WTC11 (cell line): ENCODE data around the gene PYGB. TPM values are rescaled to one million over a fixed set of nuclear protein-coding genes. Genes with fewer than 3 reads are reported as not detected.
"Not testable (repeated sequence)": the region's sequence is repeated elsewhere in the genome, so short reads cannot be mapped to it uniquely, and the experiment has no call there.

Experiments
- ATAC-seq: fragments of 200-7000 bp; cut with Tn5 transposase; 2 replicates; pipeline ENCODE4 v1.10.0; 2021; ENCODE audit warnings: mild to moderate bottlenecking, moderate library complexity
- CTCF ChIA-PET: fragments of 300-600 bp; sonication (Branson Sonifier 250); formaldehyde crosslinking; loops from one replicate; lab custom pipeline; 2021; ENCODE audit warnings: antibody characterized with exemption; lab: Charles Lee
- POLR2A ChIA-PET: fragments of 350-600 bp; sonication (Branson Sonifier 250); formaldehyde crosslinking; loops from one replicate; lab custom pipeline; 2021; ENCODE audit warnings: antibody characterized with exemption; lab: Charles Lee
- DNase-seq: peaks from one replicate; pipeline ENCODE4 v3.0.0; 2021; ENCODE audit warnings: low spot score
- H3K27ac Mint-ChIP-seq: 2 replicates; pipeline ENCODE4 v1.8.0; 2021; ENCODE audit warnings: mixed read lengths
- H3K27me3 Mint-ChIP-seq: 2 replicates; pipeline ENCODE4 v1.8.0; 2021; ENCODE audit warnings: low read depth, mild to moderate bottlenecking, moderate library complexity, mixed read lengths
- H3K36me3 Mint-ChIP-seq: 2 replicates; pipeline ENCODE4 v1.8.0; 2021; ENCODE audit warnings: mixed read lengths
- H3K4me1 Mint-ChIP-seq: 2 replicates; pipeline ENCODE4 v1.8.0; 2022; ENCODE audit warnings: mixed read lengths
- H3K4me3 Mint-ChIP-seq: 2 replicates; pipeline ENCODE4 v1.8.0; 2021; ENCODE audit warnings: mild to moderate bottlenecking, moderate library complexity, mixed read lengths
- H3K9me3 Mint-ChIP-seq: 2 replicates; pipeline ENCODE4 v1.8.0; 2021; ENCODE audit warnings: mixed read lengths
- CREB1 ChIP-seq: sonication (generic); formaldehyde crosslinking; IDR thresholded peaks from 2 replicates; pipeline ENCODE4 v1.8.0; 2023; ENCODE audit warnings: mild to moderate bottlenecking, missing genetic modification reagents
- GABPB1 ChIP-seq: sonication (generic); formaldehyde crosslinking; IDR thresholded peaks from 2 replicates; pipeline ENCODE4 v1.8.1; 2023; ENCODE audit warnings: mild to moderate bottlenecking, missing genetic modification reagents
- IRF2 ChIP-seq: sonication (generic); formaldehyde crosslinking; IDR thresholded peaks from 2 replicates; pipeline ENCODE4 v1.8.0; 2022; ENCODE audit warnings: low read depth, missing genetic modification reagents, borderline replicate concordance
- RELA ChIP-seq: sonication (generic); formaldehyde crosslinking; IDR thresholded peaks from 2 replicates; pipeline ENCODE4 v1.8.1; 2022; ENCODE audit warnings: missing genetic modification reagents, mild to moderate bottlenecking, borderline replicate concordance
- RORB ChIP-seq: fragments of 250-450 bp; sonication (Bioruptor Pico); IDR thresholded peaks from 2 replicates; pipeline ENCODE4 v1.9.0; 2021; ENCODE audit warnings: mild to moderate bottlenecking
- SOX15 ChIP-seq: fragments of 250-450 bp; sonication (Bioruptor Pico); IDR thresholded peaks from 2 replicates; pipeline ENCODE4 v1.9.0; 2021; ENCODE audit warnings: mild to moderate bottlenecking
- TP53 ChIP-seq: sonication (generic); formaldehyde crosslinking; IDR thresholded peaks from 2 replicates; pipeline ENCODE4 v1.8.1; 2023; ENCODE audit warnings: mild to moderate bottlenecking, missing genetic modification reagents
- ZBTB21 ChIP-seq: sonication (generic); formaldehyde crosslinking; IDR thresholded peaks from 2 replicates; pipeline ENCODE4 v1.8.1; 2023; ENCODE audit warnings: mild to moderate bottlenecking, missing genetic modification reagents, borderline replicate concordance
- total RNA-seq: library from RNA; stranded (reverse); gene quantifications from 3 replicates; pipeline ENCODE4 v1.2.3, GENCODE V29; 2021
- TF ChIP-seq, protein P1 (sequence below): sonication (generic); formaldehyde crosslinking; IDR thresholded peaks from 2 replicates; pipeline ENCODE4 v1.8.0; 2023; ENCODE audit warnings: missing genetic modification reagents
- TF ChIP-seq, protein P2 (sequence below): sonication (generic); formaldehyde crosslinking; IDR thresholded peaks from 2 replicates; pipeline ENCODE4 v1.8.1; 2022; ENCODE audit warnings: missing genetic modification reagents, borderline replicate concordance
- TF ChIP-seq, protein P3 (sequence below): sonication (generic); formaldehyde crosslinking; IDR thresholded peaks from 2 replicates; pipeline ENCODE4 v1.8.1; 2023; ENCODE audit warnings: mild to moderate bottlenecking, missing genetic modification reagents, moderate library complexity

Gene PYGB
- total RNA-seq, 1 experiment from 2014 or later = 48.5 TPM

DNA sequence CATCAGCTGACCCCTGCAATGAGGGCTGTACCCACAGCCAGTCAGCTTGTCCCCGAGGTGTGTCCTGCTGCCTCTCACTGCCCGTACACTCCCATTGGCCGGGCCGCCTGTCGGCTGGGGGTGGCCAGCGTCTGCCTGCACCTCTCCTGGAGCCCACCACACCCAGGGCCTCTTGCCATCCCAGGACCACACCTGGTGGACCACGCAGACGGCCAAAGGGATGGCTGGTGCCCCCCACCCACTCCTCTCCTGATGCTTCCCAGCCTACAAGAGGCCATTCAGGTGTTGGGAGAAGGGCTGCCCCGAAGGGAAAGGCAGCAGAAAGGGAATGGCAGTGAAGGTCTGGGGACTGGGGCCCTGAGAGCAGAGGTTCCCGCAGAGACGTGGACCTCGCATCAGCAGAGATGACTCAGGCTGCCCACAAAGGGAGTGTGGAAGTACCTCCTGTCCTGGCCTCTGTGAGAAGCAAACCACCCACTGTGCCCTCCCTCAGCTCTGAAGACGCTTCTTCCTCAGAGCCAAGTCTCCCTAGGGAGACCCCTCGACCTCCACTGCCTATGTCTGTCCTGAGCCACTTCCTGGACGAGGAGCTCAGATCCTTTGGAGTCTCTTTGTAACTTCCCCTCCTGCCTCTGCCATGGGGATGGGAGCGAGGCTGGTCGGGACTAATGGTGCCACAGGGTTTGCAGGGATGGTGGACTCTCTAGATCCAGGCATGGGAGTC lies 60.9 kb downstream of the PYGB start:
- Mint-ChIP-seq H3K27ac (peak overlapping the region; percentile 36; the same call in 1 of the 2 replicates), H3K9me3 (peaks cover 3% of the 10 kb centered on the region; the same call in 1 of the 2 replicates)
- no peak for ATAC-seq
- TF ChIP-seq CREB1 (no peak), ZBTB21 (CRISPR knock-in tag) (no peak)
- TF ChIP-seq, protein P1, sequence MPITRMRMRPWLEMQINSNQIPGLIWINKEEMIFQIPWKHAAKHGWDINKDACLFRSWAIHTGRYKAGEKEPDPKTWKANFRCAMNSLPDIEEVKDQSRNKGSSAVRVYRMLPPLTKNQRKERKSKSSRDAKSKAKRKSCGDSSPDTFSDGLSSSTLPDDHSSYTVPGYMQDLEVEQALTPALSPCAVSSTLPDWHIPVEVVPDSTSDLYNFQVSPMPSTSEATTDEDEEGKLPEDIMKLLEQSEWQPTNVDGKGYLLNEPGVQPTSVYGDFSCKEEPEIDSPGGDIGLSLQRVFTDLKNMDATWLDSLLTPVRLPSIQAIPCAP = no peak
- TF ChIP-seq, protein P2, sequence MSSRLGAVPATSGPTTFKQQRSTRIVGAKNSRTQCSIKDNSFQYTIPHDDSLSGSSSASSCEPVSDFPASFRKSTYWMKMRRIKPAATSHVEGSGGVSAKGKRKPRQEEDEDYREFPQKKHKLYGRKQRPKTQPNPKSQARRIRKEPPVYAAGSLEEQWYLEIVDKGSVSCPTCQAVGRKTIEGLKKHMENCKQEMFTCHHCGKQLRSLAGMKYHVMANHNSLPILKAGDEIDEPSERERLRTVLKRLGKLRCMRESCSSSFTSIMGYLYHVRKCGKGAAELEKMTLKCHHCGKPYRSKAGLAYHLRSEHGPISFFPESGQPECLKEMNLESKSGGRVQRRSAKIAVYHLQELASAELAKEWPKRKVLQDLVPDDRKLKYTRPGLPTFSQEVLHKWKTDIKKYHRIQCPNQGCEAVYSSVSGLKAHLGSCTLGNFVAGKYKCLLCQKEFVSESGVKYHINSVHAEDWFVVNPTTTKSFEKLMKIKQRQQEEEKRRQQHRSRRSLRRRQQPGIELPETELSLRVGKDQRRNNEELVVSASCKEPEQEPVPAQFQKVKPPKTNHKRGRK (CRISPR knock-in tag) = no peak
- TF ChIP-seq, all 79 proteins: peak for 0
- Mint-ChIP-seq H3K4me3 (no peak overlapping the region), H3K36me3 (peaks cover 37% of the 10 kb centered on the region), H3K27me3 (no peaks in the 10 kb centered on the region), H3K4me1 (peaks cover 6% of the 10 kb centered on the region)
- no peak for DNase-seq
- ChIA-PET CTCF (interaction anchor here (1.7 kb wide), 1 partner anchor 10 kb away, joined by 5 read pairs; no protein-coding TSS in a partner anchor), POLR2A (no interaction called here)

DNA sequence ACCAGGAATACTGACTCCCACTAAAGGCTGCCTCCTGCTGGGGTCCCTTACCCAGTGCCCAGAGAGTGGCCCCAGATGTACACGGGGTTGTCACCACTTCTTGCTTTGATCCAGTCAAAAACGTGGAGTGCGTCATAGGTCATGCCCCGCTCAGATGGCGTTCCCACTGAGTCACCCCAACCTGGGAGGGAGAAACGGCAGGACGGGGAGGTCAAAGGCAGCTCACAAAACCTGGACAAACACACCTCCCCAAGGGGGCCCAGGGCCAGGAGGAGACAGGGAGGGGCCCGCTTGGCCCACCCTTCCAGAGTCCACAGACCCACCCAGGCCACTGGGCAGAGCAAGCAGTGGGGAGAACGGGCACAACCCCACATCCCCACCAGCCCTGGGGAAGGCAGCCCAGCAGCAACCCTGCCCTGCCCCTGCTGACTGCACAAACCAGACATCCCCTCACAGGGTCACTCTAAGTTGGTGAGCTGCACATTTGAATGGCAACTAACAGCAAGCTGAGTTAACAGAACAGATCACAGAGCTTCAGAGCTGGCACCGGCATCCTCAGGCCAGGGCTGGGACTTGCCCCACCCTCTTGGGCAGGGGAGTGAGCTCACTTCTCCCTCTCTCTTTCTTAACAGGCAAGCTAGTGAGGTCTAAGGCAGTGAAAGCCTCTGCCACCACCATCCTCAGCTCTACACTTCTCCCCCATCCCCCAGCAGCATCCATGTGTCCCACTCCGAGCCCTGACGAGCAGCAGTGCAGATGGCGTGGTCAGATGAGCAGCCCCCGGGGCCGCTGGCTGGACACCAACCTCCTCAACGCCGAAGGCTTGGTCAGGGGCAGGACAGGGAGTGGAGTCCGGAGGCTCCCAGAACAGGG lies 61.7 kb downstream of the PYGB start:
- H3K4me3 Mint-ChIP-seq = no peak overlapping the region
- no peaks in the 10 kb centered on the region for H3K27me3 Mint-ChIP-seq
- DNase-seq = no peak
- TF ChIP-seq GABPB1 (CRISPR knock-in tag) = peak; percentile 23; the same call in 1 of the 2 replicates
- TF ChIP-seq RORB (CRISPR knock-in tag) = no peak
- peaks cover 42% of the 10 kb centered on the region for H3K36me3 Mint-ChIP-seq
- no peak for ATAC-seq
- H3K27ac Mint-ChIP-seq = peak overlapping the region; percentile 60
- peaks cover 3% of the 10 kb centered on the region; the same call in 1 of the 2 replicates for H3K9me3 Mint-ChIP-seq
- H3K4me1 Mint-ChIP-seq = peaks cover 6% of the 10 kb centered on the region
- ChIA-PET POLR2A (no interaction called here), CTCF (interaction anchor here (0.5 to 1.0 kb wide), 3 partner anchors 14 to 90 kb away, joined by 4 read pairs; partner anchors contain the start of gene ABHD12)

DNA sequence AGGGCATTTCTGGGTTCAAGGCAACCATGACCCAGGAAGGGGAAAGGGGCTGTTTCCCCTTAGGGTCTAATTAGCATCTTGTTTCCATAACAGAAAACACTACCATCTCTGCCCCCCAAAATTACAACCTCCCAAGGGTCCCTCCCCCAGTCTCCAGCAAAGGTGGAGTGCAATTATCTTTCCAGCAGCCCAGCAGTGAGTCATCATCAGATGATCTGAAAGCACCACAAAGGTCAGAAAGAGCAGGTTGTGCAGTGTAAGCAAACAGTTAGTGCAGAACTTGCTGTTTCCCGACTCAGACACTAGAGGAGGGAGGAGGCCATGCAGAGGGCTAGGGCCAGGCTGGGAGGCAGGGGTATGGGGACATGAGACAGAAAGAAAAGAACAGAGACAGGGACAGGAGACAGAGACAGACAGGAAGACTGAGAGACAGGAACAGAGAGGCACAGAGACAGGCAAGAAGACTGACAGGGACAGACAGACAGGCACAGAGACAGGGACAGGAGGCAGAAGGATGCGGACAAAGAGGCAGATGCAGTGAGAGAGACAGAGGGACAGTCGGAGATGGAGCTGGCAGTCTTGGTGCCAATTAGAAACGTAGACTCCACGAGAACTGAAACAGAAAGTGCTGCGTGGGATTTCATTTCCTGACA lies 62.5 kb downstream of the PYGB start:
- Mint-ChIP-seq H3K27me3 (no peaks in the 10 kb centered on the region), H3K36me3 (peaks cover 45% of the 10 kb centered on the region)
- TF ChIP-seq GABPB1 (CRISPR knock-in tag) (0 out of 2 replicates have a peak, but pooled peaks have one; percentile 32), SOX15 (CRISPR knock-in tag) (no peak)
- TF ChIP-seq, all 79 proteins: peak for 1
- Mint-ChIP-seq H3K9me3 (peaks cover 3% of the 10 kb centered on the region; the same call in 1 of the 2 replicates), H3K4me1 (peaks cover 6% of the 10 kb centered on the region), H3K4me3 (no peak overlapping the region), H3K27ac (peak overlapping the region; percentile 85)
- ChIA-PET CTCF (interaction anchor here (0.5 to 2.0 kb wide), 3 partner anchors 14 to 89 kb away, joined by 4 to 9 read pairs (median 4); partner anchors contain the start of gene ABHD12), POLR2A (no interaction called here)
- DNase-seq (no peak), ATAC-seq (peak; percentile 79)

DNA sequence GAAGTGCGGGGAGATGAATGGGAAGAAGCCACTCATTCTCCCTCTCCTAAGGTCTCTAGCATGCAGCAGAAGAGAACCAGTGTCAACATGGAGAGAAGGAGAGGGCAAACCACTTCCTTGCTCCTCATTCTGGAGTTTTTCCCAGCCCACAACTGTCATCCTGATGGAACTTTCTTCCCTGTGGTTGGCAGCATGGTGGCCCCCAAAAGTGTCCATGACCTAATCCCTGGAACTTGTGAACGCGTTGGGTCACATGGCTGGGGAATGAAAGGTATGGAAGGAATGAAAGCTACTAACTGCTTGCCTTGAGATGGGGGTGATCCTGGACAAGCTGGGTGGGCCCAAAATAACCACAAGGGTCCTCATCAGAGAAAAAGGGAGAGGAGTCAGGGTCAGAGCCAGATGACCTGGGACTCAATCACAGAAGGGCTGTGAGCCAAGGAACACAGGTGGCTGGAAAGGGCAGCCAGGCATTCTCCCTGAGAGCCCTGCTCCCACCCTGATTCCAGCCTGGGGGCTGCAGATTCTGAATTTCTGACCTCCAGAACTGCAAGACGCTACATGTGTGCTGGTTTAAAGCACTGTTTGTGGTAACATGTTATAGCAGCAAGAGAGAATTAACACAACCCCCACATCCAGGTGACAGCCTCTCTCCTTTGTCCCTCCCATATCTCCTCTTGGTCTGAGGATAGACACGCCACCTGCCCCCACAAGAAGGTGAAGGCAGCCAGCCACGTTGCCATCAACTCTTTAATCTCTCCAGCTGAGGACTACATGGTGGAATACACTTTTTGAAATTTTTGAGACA lies 63.2 kb downstream of the PYGB start:
- Mint-ChIP-seq H3K9me3 (peaks cover 3% of the 10 kb centered on the region; the same call in 1 of the 2 replicates), H3K36me3 (peaks cover 45% of the 10 kb centered on the region), H3K27me3 (no peaks in the 10 kb centered on the region), H3K27ac (peak overlapping the region; percentile 85; the same call in 1 of the 2 replicates), H3K4me1 (peaks cover 6% of the 10 kb centered on the region), H3K4me3 (no peak overlapping the region)
- DNase-seq (no peak), ATAC-seq (no peak)
- ChIA-PET POLR2A (no interaction called here), CTCF (interaction anchor here (2.0 kb wide), 1 partner anchor 88 kb away, joined by 9 read pairs; no protein-coding TSS in a partner anchor)
- no peak for TF ChIP-seq IRF2
- TF ChIP-seq, protein P3, sequence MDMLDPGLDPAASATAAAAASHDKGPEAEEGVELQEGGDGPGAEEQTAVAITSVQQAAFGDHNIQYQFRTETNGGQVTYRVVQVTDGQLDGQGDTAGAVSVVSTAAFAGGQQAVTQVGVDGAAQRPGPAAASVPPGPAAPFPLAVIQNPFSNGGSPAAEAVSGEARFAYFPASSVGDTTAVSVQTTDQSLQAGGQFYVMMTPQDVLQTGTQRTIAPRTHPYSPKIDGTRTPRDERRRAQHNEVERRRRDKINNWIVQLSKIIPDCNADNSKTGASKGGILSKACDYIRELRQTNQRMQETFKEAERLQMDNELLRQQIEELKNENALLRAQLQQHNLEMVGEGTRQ (CRISPR knock-in tag) = no peak
- TF ChIP-seq GABPB1 (CRISPR knock-in tag) = peak; percentile 26; the same call in 1 of the 2 replicates
- TF ChIP-seq TP53 (CRISPR knock-in tag) = no peak
- no peak for TF ChIP-seq RELA (CRISPR knock-in tag)

DNA sequence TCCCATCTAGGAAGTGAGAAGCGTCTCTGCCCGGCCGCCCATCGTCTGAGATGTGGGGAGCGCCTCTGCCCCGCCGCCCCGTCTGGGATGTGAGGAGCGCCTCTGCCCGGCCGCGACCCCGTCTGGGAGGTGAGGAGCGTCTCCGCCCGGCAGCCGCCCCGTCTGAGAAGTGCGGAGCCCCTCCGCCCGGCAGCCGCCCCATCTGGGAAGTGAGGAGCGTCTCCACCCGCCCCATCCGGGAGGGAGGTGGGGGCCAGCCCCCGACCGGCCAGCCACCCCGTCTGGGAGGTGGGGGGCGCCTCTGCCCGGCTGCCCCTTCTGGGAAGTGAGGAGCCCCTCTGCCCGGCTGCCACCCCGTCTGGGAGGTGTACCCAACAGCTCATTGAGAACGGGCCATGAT lies 64.8 kb downstream of the PYGB start:
- H3K9me3 Mint-ChIP-seq, H3K4me1 Mint-ChIP-seq, POLR2A ChIA-PET, H3K27ac Mint-ChIP-seq, H3K4me3 Mint-ChIP-seq, ATAC-seq, CTCF ChIA-PET, H3K27me3 Mint-ChIP-seq: not testable (repeated sequence)
- DNase-seq = peak; percentile 1
- peaks cover 44% of the 10 kb centered on the region for H3K36me3 Mint-ChIP-seq
